Cardiac fibroblast (primary cell): ENCODE results near the gene UQCRC1.
"Not testable (repeated sequence)": the region's sequence is repeated elsewhere in the genome, so short reads cannot be mapped to it uniquely, and the experiment has no call there.

Experiments used
- DNase-seq, 2 donors: peaks; one replicate each; pipeline versions ENCODE4 v3.0.0 to v3.0.0-alpha.2; 2010; ENCODE audit warnings: low read depth in 2 of 2
- H3K4me3 ChIP-seq, 2 donors: replicated peaks in 1 of 2; 1 replicate in 1 of 2; 2 replicates in 1 of 2; pipeline ENCODE4 v1.5.1; 2011; ENCODE audit warnings: low read depth in 2 of 2, low read length in 2 of 2, mild to moderate bottlenecking in 2 of 2, moderate library complexity in 1 of 2
- TF ChIP-seq, protein P1 (sequence below): IDR thresholded peaks from one replicate; pipeline ENCODE4 v1.5.1; 2011; ENCODE audit warnings: low read depth, mild to moderate bottlenecking, low read length, inconsistent platforms

Gene UQCRC1

DNA sequence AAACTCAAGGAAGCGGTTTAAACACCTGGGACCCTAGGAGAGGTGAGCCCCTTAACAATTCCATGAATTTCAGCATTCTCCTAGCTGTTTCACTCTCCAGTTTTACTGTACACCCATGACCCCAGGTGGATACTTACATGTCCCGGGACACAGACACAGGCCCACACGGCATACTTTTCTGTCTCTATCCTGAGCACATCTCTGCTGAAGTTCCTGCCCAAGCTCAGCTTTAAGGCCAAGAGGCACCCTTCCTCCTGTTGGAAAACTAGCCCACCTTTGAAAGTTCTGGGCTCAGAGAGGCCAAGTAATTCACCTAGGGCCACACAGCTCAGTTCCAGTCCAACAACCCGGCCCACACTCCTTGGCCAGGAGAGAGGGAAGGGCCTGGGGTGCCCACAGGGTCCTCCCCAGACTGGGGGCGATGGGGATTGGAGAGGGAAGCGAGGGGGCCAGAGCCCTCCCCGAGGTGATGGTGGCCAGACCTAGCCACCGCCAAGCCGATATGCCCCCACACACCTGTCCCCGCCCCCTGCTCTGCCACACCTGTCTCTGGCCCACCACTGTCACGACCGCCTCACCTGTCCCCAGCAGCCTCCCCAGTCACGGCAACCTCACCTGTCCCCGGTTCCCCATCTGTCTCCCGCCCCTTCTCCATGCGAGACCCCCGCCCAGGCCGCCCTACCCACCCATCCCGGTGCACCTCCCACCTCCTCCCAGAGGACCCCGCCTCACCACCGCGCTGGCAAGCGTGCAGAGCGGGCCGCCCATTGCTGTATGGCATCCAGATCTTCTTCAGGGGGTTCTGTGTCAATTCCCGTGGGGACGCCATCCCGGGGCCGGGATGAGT is 53.3 kb downstream of the UQCRC1 start:
- H3K4me3 ChIP-seq, result peak overlapping the region; percentile 75 to 81
- TF ChIP-seq, protein P1, sequence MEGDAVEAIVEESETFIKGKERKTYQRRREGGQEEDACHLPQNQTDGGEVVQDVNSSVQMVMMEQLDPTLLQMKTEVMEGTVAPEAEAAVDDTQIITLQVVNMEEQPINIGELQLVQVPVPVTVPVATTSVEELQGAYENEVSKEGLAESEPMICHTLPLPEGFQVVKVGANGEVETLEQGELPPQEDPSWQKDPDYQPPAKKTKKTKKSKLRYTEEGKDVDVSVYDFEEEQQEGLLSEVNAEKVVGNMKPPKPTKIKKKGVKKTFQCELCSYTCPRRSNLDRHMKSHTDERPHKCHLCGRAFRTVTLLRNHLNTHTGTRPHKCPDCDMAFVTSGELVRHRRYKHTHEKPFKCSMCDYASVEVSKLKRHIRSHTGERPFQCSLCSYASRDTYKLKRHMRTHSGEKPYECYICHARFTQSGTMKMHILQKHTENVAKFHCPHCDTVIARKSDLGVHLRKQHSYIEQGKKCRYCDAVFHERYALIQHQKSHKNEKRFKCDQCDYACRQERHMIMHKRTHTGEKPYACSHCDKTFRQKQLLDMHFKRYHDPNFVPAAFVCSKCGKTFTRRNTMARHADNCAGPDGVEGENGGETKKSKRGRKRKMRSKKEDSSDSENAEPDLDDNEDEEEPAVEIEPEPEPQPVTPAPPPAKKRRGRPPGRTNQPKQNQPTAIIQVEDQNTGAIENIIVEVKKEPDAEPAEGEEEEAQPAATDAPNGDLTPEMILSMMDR, result no peak
- no peak for DNase-seq

- TF ChIP-seq, protein P1, result no peak
- peak overlapping the region in 1 of 2 donors; percentile 75 for H3K4me3 ChIP-seq
- no peak for DNase-seq
Measured at GRCh38 chr3:48555231-48555948, 54.1 kb downstream of the UQCRC1 start.

- TF ChIP-seq, protein P1, result no peak
- no peak for DNase-seq
- no peak overlapping the region for H3K4me3 ChIP-seq
Measured at GRCh38 chr3:48553886-48554845, 55.3 kb downstream of the UQCRC1 start.

- H3K4me3 ChIP-seq, result no peak overlapping the region
- TF ChIP-seq, protein P1, result no peak
- no peak for DNase-seq
Measured at GRCh38 chr3:48553361-48553760, 56.1 kb downstream of the UQCRC1 start.

- TF ChIP-seq, protein P1, result no peak
- DNase-seq, result no peak
Measured at GRCh38 chr3:48552111-48552951, 57.1 kb downstream of the UQCRC1 start.

DNA sequence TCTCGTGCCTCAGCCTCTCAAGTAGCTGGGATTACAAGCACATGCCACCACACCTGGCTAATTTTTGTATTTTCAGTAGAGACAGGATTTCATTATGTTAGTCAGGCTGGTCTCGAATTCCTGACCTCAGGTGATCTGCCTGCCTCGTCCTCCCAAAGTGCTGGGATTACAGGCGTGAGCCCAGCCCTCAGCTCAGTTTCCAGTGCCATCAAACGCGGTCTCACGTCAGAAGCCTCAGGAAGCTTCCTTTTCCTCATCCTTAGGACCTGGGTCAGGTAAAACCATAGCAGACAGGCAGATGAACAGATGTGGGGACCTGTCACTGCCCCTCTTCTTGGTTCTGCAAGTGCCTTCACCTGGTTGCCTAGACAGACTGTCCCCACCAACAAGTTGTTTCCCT is 57.8 kb downstream of the UQCRC1 start:
- DNase-seq, H3K4me3 ChIP-seq: not testable (repeated sequence)

More at GRCh38 chr3:48552111-48552951, 57.1 kb downstream of the UQCRC1 start:
- no peak overlapping the region for H3K4me3 ChIP-seq
